Measurements from ENCODE around the gene TRAK2.

GRCh38 chr2:201482543-201482942 is 31.3 kb upstream of the TRAK2 start:
- TF ChIP-seq CTCF (IDR thresholded peaks at IDR 0.05; ENCODE audit: low read length) (no peak), EZH2 (IDR thresholded peaks at IDR 0.05; ENCODE audit: borderline replicate concordance, low read length) (no peak)

Measured in OCI-LY1 (cell line).